ENCODE results near the gene SETD6. TPM values are rescaled to one million over a fixed set of nuclear protein-coding genes. Genes with fewer than 3 reads are reported as not detected.

Gene SETD6
- total RNA-seq, 3 donors from 2014 or later (not counting 1 experiment from before 2014, with no cell fraction given): 20.3 to 34.5 (median 21.3) TPM

DNA sequence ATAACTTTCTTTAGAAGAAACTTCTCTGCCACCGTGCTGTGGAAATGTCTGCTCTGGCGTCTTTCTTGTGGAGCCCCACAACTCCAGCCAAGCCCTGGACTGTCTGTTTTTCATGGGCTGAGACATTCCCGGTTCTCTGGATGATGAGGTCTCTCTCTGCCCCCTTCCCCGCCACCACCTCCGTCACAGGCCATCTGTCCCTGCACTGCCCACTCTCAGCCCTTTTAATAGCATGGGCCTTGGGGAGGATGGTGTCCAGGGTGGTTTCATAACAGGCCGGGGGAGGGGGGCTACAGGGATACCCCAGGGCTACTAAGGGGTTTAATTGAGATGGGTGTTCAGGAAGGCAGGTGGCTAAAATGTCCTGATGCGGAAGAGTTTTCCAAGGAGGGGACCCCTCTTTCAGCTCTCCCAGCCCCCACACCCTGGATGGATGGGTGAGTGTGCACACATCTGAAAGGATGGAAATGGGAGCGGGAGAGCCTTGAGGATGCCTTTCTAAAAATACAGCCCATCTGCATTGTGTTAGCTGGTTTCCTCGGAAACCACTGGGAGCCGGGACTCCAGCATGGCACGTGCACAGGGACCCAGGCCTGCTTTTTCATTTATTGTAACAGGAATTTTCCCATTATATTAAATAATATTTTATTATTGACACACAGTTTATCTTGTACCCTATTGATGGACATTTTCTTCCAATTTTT is 30.0 kb upstream of the SETD6 start:
- WGBS (ENCODE audit: insufficient coverage): 78% methylated on average over 7 of the region's 11 CpGs
- Mint-ChIP-seq H3K27ac (no peak overlapping the region), H3K4me1 (no peaks in the 10 kb centered on the region), H3K36me3 (no peaks in the 10 kb centered on the region), H3K27me3 (ENCODE audit: low read depth in 2 of 2) (no peaks in the 10 kb centered on the region), H3K4me3 (no peak overlapping the region), H3K9me3 (no peaks in the 10 kb centered on the region)
- Histone ChIP-seq H3K27ac (ENCODE audit: low read length) (no peak overlapping the region), H3K4me1 (ENCODE audit: control insufficient read depth, insufficient read depth, low read length) (peaks cover 8% of the 10 kb centered on the region), H3K36me3 (ENCODE audit: control insufficient read depth, insufficient read depth, low read length) (no peaks in the 10 kb centered on the region), H3K9me3 (ENCODE audit: control insufficient read depth, insufficient read depth, low read length) (no peaks in the 10 kb centered on the region), H3K4me3 (ENCODE audit: low read length) (no peak overlapping the region), H3K27me3 (ENCODE audit: control insufficient read depth, insufficient read depth, low read length) (no peaks in the 10 kb centered on the region)
- TF ChIP-seq, protein P1, sequence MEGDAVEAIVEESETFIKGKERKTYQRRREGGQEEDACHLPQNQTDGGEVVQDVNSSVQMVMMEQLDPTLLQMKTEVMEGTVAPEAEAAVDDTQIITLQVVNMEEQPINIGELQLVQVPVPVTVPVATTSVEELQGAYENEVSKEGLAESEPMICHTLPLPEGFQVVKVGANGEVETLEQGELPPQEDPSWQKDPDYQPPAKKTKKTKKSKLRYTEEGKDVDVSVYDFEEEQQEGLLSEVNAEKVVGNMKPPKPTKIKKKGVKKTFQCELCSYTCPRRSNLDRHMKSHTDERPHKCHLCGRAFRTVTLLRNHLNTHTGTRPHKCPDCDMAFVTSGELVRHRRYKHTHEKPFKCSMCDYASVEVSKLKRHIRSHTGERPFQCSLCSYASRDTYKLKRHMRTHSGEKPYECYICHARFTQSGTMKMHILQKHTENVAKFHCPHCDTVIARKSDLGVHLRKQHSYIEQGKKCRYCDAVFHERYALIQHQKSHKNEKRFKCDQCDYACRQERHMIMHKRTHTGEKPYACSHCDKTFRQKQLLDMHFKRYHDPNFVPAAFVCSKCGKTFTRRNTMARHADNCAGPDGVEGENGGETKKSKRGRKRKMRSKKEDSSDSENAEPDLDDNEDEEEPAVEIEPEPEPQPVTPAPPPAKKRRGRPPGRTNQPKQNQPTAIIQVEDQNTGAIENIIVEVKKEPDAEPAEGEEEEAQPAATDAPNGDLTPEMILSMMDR (IDR thresholded peaks at IDR 0.05): no peak
- ATAC-seq: no peak
- DNase-seq: no peak
- intact Hi-C loops (cut with micrococcal nuclease): no loop called here

DNA sequence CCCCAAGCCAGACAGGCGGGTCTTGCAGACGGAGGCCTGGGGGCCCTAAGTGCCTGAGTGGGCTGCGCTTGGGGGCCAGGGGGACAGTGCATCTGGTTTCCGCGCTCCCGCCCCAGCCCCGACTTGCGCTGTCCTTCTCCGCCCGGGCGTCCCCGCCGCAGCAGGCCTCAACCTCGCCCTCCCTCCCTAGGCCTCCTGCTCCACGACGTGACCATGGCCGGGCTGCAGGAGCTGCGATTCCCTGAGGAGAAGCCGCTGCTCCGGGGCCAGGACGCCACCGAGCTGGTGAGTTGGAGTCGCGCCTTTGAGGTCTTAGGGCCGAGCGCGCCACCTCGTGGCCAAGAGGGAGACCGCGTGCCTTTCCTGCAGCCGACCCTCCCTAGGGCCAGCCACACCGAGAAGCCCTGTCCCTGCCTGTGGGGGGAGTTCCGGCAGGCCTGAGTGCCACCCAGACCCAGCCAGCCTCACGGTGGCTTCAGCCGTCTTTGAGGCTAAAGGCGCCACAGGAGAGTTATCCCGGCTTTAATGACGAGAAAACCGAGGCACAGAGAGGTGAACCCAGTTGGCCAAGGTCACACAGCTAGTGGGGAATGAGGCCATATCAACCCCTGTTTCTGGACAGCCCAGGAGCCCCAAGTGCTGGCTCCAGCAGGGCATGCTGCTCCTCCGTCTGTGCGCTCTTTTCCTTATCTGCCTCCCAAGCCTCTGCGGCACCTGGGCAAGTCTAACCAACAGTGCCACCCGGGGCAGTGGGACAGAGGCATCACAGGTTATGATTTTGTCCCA is 27.6 kb upstream of the SETD6 start:
- ATAC-seq: peak; percentile 75 to 96 (median 96)
- Histone ChIP-seq H3K27ac (ENCODE audit: low read length) (no peak overlapping the region), H3K4me3 (ENCODE audit: low read length) (no peak overlapping the region), H3K27me3 (ENCODE audit: control insufficient read depth, insufficient read depth, low read length) (no peaks in the 10 kb centered on the region), H3K36me3 (ENCODE audit: control insufficient read depth, insufficient read depth, low read length) (no peaks in the 10 kb centered on the region), H3K9me3 (ENCODE audit: control insufficient read depth, insufficient read depth, low read length) (no peaks in the 10 kb centered on the region), H3K4me1 (ENCODE audit: control insufficient read depth, insufficient read depth, low read length) (peaks cover 8% of the 10 kb centered on the region)
- Mint-ChIP-seq H3K4me3 (no peak overlapping the region), H3K36me3 (no peaks in the 10 kb centered on the region), H3K27me3 (ENCODE audit: low read depth in 2 of 2) (peaks cover 0 to 3% of the 10 kb centered on the region in 2 donors), H3K4me1 (no peaks in the 10 kb centered on the region), H3K27ac (no peak overlapping the region), H3K9me3 (no peaks in the 10 kb centered on the region)
- intact Hi-C loops (cut with micrococcal nuclease): loop anchor here (1.0 kb wide), 1 partner anchor 151 kb away; no protein-coding TSS in a partner anchor
- TF ChIP-seq, protein P1 (IDR thresholded peaks at IDR 0.05): peak; percentile 81
- 19% methylated on average over 43 of the region's 43 CpGs for WGBS (ENCODE audit: insufficient coverage)
- DNase-seq: peak; percentile 71 to 85

DNA sequence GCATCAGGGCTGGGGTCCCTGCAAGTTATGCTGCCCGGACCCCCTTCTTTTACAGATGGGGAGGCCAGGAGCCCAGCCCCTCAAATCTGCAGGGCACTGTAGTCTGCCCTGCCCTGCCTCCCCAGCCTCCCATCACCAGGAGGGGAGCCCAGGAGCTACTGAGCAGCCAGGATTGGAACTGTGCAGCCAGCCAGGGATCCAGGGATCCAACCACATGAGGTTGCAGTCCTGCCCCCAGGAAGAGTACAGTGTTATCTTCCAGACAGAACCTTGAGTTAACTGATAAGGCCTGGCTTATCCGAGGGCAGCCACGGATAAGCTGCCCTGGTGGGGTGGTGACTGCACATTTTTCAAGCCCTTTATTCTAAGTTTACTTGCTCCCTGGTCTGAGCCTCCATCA is 26.8 kb upstream of the SETD6 start:
- H3K27ac Mint-ChIP-seq: no peak overlapping the region
- no peaks in the 10 kb centered on the region for H3K36me3 Mint-ChIP-seq
- H3K4me1 Mint-ChIP-seq: no peaks in the 10 kb centered on the region
- H3K4me3 Mint-ChIP-seq: no peak overlapping the region
- H3K9me3 ChIP-seq (ENCODE audit: control insufficient read depth, insufficient read depth, low read length): no peaks in the 10 kb centered on the region
- peaks cover 8% of the 10 kb centered on the region for H3K4me1 ChIP-seq (ENCODE audit: control insufficient read depth, insufficient read depth, low read length)
- intact Hi-C loops (cut with micrococcal nuclease): no loop called here
- H3K27ac ChIP-seq (ENCODE audit: low read length): no peak overlapping the region
- TF ChIP-seq, protein P1 (IDR thresholded peaks at IDR 0.05): no peak
- no peaks in the 10 kb centered on the region for H3K36me3 ChIP-seq (ENCODE audit: control insufficient read depth, insufficient read depth, low read length)
- no peak for ATAC-seq
- no peaks in the 10 kb centered on the region for H3K27me3 ChIP-seq (ENCODE audit: control insufficient read depth, insufficient read depth, low read length)
- DNase-seq: no peak
- peaks cover 0 to 8% of the 10 kb centered on the region in 2 donors for H3K27me3 Mint-ChIP-seq (ENCODE audit: low read depth in 2 of 2)
- H3K4me3 ChIP-seq (ENCODE audit: low read length): no peak overlapping the region
- 86% methylated on average over 3 of the region's 3 CpGs for WGBS (ENCODE audit: insufficient coverage)
- no peaks in the 10 kb centered on the region for H3K9me3 Mint-ChIP-seq

Measured in natural killer cell (primary cell).